Spinal cord (tissue), 10 donors: ENCODE measurements around the gene POTEF. TPM values are rescaled to one million over a fixed set of nuclear protein-coding genes. Genes with fewer than 3 reads are reported as not detected.
A peak's percentile ranks its signal among the peaks of the same experiment; 100 is the strongest.
"Not testable (repeated sequence)": the region's sequence is repeated elsewhere in the genome, so short reads cannot be mapped to it uniquely, and the experiment has no call there.

Experiments
- DNase-seq, 6 donors: peaks; one replicate each; pipeline versions ENCODE4 v3.0.0 to v3.0.0-alpha.2; 2013 to 2015; ENCODE audit warnings: low spot score in 6 of 6, low read depth in 4 of 6
- H3K27ac ChIP-seq: one replicate; pipeline ENCODE4 v1.5.1; 2013; ENCODE audit warnings: low read depth, low read length, control low read depth
- H3K27me3 ChIP-seq: one replicate; pipeline ENCODE4 v1.6.1; 2013; ENCODE audit warnings: low read length; ENCODE audit not compliant: control insufficient read depth, insufficient read depth
- H3K36me3 ChIP-seq: one replicate; pipeline ENCODE4 v1.6.1; 2013; ENCODE audit warnings: low read length; ENCODE audit not compliant: control insufficient read depth, insufficient read depth
- H3K4me1 ChIP-seq: one replicate; pipeline ENCODE4 v1.6.1; 2013; ENCODE audit warnings: low read length; ENCODE audit not compliant: control insufficient read depth, insufficient read depth
- H3K4me3 ChIP-seq: one replicate; pipeline ENCODE4 v1.5.1; 2013; ENCODE audit warnings: low read depth, low read length, control low read depth
- H3K9me3 ChIP-seq: one replicate; pipeline ENCODE4 v1.6.1; 2013; ENCODE audit warnings: low read length; ENCODE audit not compliant: control insufficient read depth, insufficient read depth
- WGBS: methylation state at CpG from one replicate; pipeline ENCODE4 v1.1.5; 2013; ENCODE audit warnings: missing lambda C conversion rate; ENCODE audit not compliant: insufficient coverage; 5-methylcytosine and 5-hydroxymethylcytosine counted together
- polyA plus RNA-seq, 2 donors: library from polyadenylated mRNA; unstranded; fragments of 120-200 nt; gene quantifications; one replicate each; pipeline ENCODE4 v1.2.1, GENCODE V29; 2013; ENCODE audit not compliant: insufficient read length in 2 of 2
- total RNA-seq, 2 donors: library from RNA; depleted of rRNA in 1 of 2; stranded (reverse); fragments of 120-200 nt in 1 of 2; fragments of >200 nt in 1 of 2; gene quantifications; one replicate each; pipeline versions ENCODE4 v1.2.3 to v1.2.4, GENCODE V29; 2013 to 2014
- donor health status: healthy.

The POTEF gene
- total and polyA plus RNA-seq, 4 donors, result 0.10 to 0.55 (median 0.27) TPM

- Histone ChIP-seq H3K27ac (no peak overlapping the region), H3K9me3 (no peaks in the 10 kb centered on the region), H3K36me3 (no peaks in the 10 kb centered on the region), H3K4me1 (no peaks in the 10 kb centered on the region), H3K4me3 (no peak overlapping the region), H3K27me3 (no peaks in the 10 kb centered on the region)
- WGBS, result 70% methylated on average over 12 of the region's 15 CpGs
- no peak for DNase-seq
Observed at GRCh38 chr2:130135692-130136541, 6.9 kb upstream of the POTEF start.

GRCh38 chr2:130128464-130128863 is 558 bp downstream of the POTEF start:
- not testable (repeated sequence) for H3K27me3 ChIP-seq, H3K36me3 ChIP-seq, DNase-seq, H3K4me3 ChIP-seq, H3K27ac ChIP-seq, H3K4me1 ChIP-seq, H3K9me3 ChIP-seq
- WGBS, result 91% methylated on average over 4 of the region's 14 CpGs

- H3K27me3 ChIP-seq, DNase-seq, H3K4me1 ChIP-seq, H3K36me3 ChIP-seq, H3K9me3 ChIP-seq, H3K4me3 ChIP-seq, H3K27ac ChIP-seq: not testable (repeated sequence)
- WGBS, result no CpG with 5 or more reads among the region's 9 CpGs
Observed at GRCh38 chr2:130127726-130128125, 1.3 kb downstream of the POTEF start.

GRCh38 chr2:130120924-130121323 is 8.1 kb downstream of the POTEF start:
- not testable (repeated sequence) for H3K4me3 ChIP-seq, H3K27ac ChIP-seq, H3K27me3 ChIP-seq, H3K4me1 ChIP-seq, DNase-seq, H3K9me3 ChIP-seq, H3K36me3 ChIP-seq
- WGBS, result no CpG with 5 or more reads among the region's 45 CpGs

GRCh38 chr2:130102597-130103363 is 26.2 kb downstream of the POTEF start:
- peak in 3 of 6 donors; percentile 0 to 54 (median 1) for DNase-seq
- H3K36me3 ChIP-seq, H3K27ac ChIP-seq, H3K27me3 ChIP-seq, H3K4me3 ChIP-seq, H3K4me1 ChIP-seq, H3K9me3 ChIP-seq: not testable (repeated sequence)
- WGBS, result 19% methylated on average over 3 of the region's 8 CpGs

- H3K27me3 ChIP-seq, H3K4me1 ChIP-seq, H3K9me3 ChIP-seq, H3K27ac ChIP-seq, H3K4me3 ChIP-seq, H3K36me3 ChIP-seq, DNase-seq: not testable (repeated sequence)
- WGBS, result no CpG with 5 or more reads among the region's 5 CpGs
Observed at GRCh38 chr2:130062645-130063044, 66.4 kb downstream of the POTEF start.

- WGBS, result no CpG with 5 or more reads among the region's 10 CpGs
- H3K27me3 ChIP-seq, DNase-seq, H3K36me3 ChIP-seq, H3K9me3 ChIP-seq, H3K4me1 ChIP-seq, H3K4me3 ChIP-seq, H3K27ac ChIP-seq: not testable (repeated sequence)
Observed at GRCh38 chr2:130059982-130060381, 69.0 kb downstream of the POTEF start.

GRCh38 chr2:130056336-130056735 is 72.7 kb downstream of the POTEF start:
- WGBS, result no CpG with 5 or more reads among the region's 7 CpGs
- DNase-seq, H3K27ac ChIP-seq, H3K36me3 ChIP-seq, H3K4me1 ChIP-seq, H3K4me3 ChIP-seq, H3K9me3 ChIP-seq, H3K27me3 ChIP-seq: not testable (repeated sequence)

GRCh38 chr2:130053217-130053911 is 75.7 kb downstream of the POTEF start:
- 93% methylated on average over 3 of the region's 7 CpGs for WGBS
- H3K4me1 ChIP-seq, DNase-seq, H3K4me3 ChIP-seq, H3K36me3 ChIP-seq, H3K9me3 ChIP-seq, H3K27ac ChIP-seq, H3K27me3 ChIP-seq: not testable (repeated sequence)
